ENCODE results near the gene PLXNB2. TPM values are rescaled to one million over a fixed set of nuclear protein-coding genes. Genes with fewer than 3 reads are reported as not detected.

The PLXNB2 gene
- polyA plus RNA-seq, 1 donor from 2014 or later = 38.6 TPM

- Histone ChIP-seq H3K36me3 (ENCODE audit: insufficient read depth, low read length) (no peaks in the 10 kb centered on the region), H3K79me2 (replicated peaks; ENCODE audit: insufficient read depth, low read length) (no peaks in the 10 kb centered on the region), H4K20me1 (ENCODE audit: insufficient read depth) (no peaks in the 10 kb centered on the region), H3K9me3 (ENCODE audit: low read length) (no peaks in the 10 kb centered on the region), H3K4me3 (ENCODE audit: low read length) (no peak overlapping the region), H3K9me2 (ENCODE audit: insufficient read depth, low read length) (no peaks in the 10 kb centered on the region), H3K9ac (ENCODE audit: low read length) (no peak overlapping the region), H3K27me3 (ENCODE audit: insufficient read depth, low read depth, low read length) (no peaks in the 10 kb centered on the region), H3K4me2 (ENCODE audit: low read length) (no peak overlapping the region), H2AFZ (ENCODE audit: low read depth, low read length) (no peak overlapping the region), H3F3A (ENCODE audit: insufficient read depth, low read length, poor library complexity, severe bottlenecking) (no peaks in the 10 kb centered on the region), H3K27ac (ENCODE audit: low read length) (no peak overlapping the region)
- TF ChIP-seq TAF1 (IDR thresholded peaks at IDR 0.05; ENCODE audit: low read depth) (no peak), CTCF (IDR thresholded peaks at IDR 0.05; ENCODE audit: poor library complexity, severe bottlenecking) (no peak), MXI1 (conservative IDR thresholded peaks at IDR 0.05; ENCODE audit: poor library complexity, severe bottlenecking) (no peak), EP300 (conservative IDR thresholded peaks at IDR 0.05; ENCODE audit: poor library complexity, severe bottlenecking) (no peak), RAD21 (conservative IDR thresholded peaks at IDR 0.05) (no peak), POLR2AphosphoS5 (IDR thresholded peaks at IDR 0.05) (no peak), EZH2 (IDR thresholded peaks at IDR 0.05; ENCODE audit: borderline replicate concordance, insufficient read depth, low read length, poor library complexity, severe bottlenecking) (no peak), SMC3 (conservative IDR thresholded peaks at IDR 0.05; ENCODE audit: poor library complexity) (no peak)
- TF ChIP-seq, protein P1, sequence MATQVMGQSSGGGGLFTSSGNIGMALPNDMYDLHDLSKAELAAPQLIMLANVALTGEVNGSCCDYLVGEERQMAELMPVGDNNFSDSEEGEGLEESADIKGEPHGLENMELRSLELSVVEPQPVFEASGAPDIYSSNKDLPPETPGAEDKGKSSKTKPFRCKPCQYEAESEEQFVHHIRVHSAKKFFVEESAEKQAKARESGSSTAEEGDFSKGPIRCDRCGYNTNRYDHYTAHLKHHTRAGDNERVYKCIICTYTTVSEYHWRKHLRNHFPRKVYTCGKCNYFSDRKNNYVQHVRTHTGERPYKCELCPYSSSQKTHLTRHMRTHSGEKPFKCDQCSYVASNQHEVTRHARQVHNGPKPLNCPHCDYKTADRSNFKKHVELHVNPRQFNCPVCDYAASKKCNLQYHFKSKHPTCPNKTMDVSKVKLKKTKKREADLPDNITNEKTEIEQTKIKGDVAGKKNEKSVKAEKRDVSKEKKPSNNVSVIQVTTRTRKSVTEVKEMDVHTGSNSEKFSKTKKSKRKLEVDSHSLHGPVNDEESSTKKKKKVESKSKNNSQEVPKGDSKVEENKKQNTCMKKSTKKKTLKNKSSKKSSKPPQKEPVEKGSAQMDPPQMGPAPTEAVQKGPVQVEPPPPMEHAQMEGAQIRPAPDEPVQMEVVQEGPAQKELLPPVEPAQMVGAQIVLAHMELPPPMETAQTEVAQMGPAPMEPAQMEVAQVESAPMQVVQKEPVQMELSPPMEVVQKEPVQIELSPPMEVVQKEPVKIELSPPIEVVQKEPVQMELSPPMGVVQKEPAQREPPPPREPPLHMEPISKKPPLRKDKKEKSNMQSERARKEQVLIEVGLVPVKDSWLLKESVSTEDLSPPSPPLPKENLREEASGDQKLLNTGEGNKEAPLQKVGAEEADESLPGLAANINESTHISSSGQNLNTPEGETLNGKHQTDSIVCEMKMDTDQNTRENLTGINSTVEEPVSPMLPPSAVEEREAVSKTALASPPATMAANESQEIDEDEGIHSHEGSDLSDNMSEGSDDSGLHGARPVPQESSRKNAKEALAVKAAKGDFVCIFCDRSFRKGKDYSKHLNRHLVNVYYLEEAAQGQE (IDR thresholded peaks at IDR 0.05; ENCODE audit: borderline replicate concordance) = no peak
These were observed 27.3 kb downstream of the PLXNB2 start for GRCh38 chr22:50280022-50280707.

DNA sequence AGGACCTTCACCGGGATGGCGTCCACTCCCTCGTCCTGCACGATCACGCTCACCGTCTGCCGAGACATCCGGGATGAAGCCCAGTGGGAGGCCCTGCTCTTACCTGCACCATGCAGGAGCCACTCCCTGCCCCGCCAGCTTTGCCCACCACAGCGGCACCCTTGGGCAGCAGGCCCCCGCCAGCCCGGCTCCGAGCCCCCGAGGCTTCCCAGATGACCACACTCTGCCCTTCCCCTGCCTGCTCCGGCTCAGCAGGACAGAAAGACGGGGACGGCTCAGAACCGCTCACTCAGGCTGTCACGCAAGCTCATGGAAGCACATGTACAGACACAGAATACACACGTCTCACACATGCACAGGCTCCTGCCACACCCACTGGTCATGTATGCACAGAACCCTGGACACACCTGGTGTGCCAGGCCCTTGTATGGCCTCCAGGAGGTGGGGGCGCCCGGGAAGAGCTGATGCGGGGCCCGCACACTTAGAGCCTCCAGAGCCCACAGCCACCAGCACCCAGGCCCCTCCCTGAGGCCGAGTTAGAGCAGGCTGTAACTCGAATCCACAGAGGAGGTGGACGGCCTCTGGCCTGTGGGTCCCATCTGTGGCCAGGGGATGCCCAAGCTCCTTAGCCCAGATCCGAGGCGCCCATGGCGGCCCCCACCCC, 28.4 kb downstream of the PLXNB2 start:
- no peaks in the 10 kb centered on the region for H4K20me1 ChIP-seq (ENCODE audit: insufficient read depth)
- no peak overlapping the region for H3K4me2 ChIP-seq (ENCODE audit: low read length)
- no peaks in the 10 kb centered on the region for H3K9me3 ChIP-seq (ENCODE audit: low read length)
- no peak overlapping the region for H3K27ac ChIP-seq (ENCODE audit: low read length)
- no peaks in the 10 kb centered on the region for H3K9me2 ChIP-seq (ENCODE audit: insufficient read depth, low read length)
- no peak overlapping the region for H2AFZ ChIP-seq (ENCODE audit: low read depth, low read length)
- H3K36me3 ChIP-seq (ENCODE audit: insufficient read depth, low read length) = no peaks in the 10 kb centered on the region
- TF ChIP-seq TAF1 (IDR thresholded peaks at IDR 0.05; ENCODE audit: low read depth) (no peak), RAD21 (conservative IDR thresholded peaks at IDR 0.05) (no peak), EZH2 (IDR thresholded peaks at IDR 0.05; ENCODE audit: borderline replicate concordance, insufficient read depth, low read length, poor library complexity, severe bottlenecking) (no peak), POLR2AphosphoS5 (IDR thresholded peaks at IDR 0.05) (no peak), EP300 (conservative IDR thresholded peaks at IDR 0.05; ENCODE audit: poor library complexity, severe bottlenecking) (no peak), CTCF (IDR thresholded peaks at IDR 0.05; ENCODE audit: poor library complexity, severe bottlenecking) (no peak), SMC3 (conservative IDR thresholded peaks at IDR 0.05; ENCODE audit: poor library complexity) (no peak), MXI1 (conservative IDR thresholded peaks at IDR 0.05; ENCODE audit: poor library complexity, severe bottlenecking) (no peak)
- TF ChIP-seq, protein P1 (IDR thresholded peaks at IDR 0.05; ENCODE audit: borderline replicate concordance) = no peak
- H3K27me3 ChIP-seq (ENCODE audit: insufficient read depth, low read depth, low read length) = no peaks in the 10 kb centered on the region
- no peaks in the 10 kb centered on the region for H3K79me2 ChIP-seq (replicated peaks; ENCODE audit: insufficient read depth, low read length)
- H3K9ac ChIP-seq (ENCODE audit: low read length) = no peak overlapping the region
- no peak overlapping the region for H3K4me3 ChIP-seq (ENCODE audit: low read length)
- no peaks in the 10 kb centered on the region for H3F3A ChIP-seq (ENCODE audit: insufficient read depth, low read length, poor library complexity, severe bottlenecking)

All from neural cell (in vitro differentiated cells).